T-helper 1 cell (primary cell): ENCODE results near the gene GBP7.
"Not testable (repeated sequence)": the region's sequence is repeated elsewhere in the genome, so short reads cannot be mapped to it uniquely, and the experiment has no call there.

Experiments used
- DNase-seq, 5 donors: peaks; one replicate each; pipeline ENCODE4 v3.0.0-alpha.2; 2012 to 2020
- total RNA-seq, 4 donors: gene quantifications; one replicate each; lab custom pipeline; 2026; lab: John Stamatoyannopoulos, UW

GBP7 gene, protein sequence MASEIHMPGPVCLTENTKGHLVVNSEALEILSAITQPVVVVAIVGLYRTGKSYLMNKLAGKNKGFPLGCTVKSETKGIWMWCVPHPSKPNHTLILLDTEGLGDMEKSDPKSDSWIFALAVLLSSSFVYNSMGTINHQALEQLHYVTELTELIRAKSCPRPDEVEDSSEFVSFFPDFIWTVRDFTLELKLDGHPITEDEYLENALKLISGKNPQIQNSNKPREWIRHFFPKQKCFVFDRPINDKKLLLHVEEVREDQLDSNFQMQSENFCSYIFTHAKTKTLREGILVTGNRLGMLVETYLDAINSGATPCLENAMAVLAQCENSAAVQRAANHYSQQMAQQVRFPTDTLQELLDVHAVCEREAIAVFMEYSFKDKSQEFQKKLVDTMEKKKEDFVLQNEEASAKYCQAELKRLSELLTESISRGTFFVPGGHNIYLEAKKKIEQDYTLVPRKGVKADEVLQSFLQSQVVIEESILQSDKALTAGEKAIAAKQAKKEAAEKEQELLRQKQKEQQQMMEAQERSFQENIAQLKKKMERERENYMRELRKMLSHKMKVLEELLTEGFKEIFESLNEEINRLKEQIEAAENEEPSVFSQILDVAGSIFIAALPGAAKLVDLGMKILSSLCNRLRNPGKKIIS
- 0 to 0.30 (median 0.08) reads per million in 4 donors for total RNA-seq

DNA sequence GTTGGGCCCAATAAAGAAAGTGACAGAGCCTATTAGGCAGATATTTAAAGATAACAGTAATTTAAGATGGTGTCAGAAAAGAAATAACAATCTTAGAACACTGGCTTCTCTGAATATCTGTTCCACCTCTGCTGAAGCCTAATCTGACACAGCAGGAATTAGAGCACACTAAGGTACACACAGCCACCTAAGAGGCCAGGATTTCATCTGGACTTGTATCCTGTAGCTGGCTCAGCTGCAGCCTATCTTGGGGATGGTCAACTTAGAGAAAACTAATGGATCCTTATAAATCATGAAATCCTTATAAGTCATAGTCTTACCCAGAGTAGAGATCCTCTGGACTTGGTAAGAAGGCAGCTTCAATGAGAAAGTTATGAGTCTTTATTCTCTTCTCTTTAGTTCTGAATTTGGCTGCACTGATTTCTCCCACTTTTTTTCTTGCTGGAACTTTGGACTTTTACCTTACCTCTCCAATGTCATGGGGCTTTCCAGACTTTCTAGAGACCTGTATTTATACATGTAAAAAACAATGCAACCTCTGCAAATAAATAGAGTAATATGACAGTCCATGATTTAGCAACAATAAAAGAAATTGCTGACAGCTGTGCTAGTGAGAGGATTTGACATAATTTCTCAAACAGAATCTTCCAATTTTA is at the start of gene GBP7:
TSS of gene GBP7 (minus strand) at position 403 of the 656 bp plus-strand sequence. CDS start 4,068 bp downstream, outside the sequence.
- DNase-seq, result no peak

DNA sequence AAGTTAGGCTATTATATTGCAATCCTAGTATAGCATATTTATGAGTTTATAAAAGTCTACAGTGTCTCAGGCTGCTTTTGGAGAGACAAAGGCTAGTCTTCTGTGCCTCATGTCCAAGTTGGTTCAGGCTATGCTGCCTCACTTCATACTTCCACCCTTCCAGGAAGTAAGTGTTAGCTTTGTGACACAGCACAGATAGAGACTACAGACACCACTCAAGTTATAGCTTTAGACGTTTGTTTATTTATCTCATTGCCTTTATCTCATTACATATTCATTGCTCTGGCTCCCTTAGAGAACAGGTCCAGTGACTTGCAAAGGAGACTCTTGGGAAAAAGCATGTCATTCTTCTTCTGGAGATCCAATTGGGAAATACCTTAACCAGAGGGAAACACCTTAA is 45.5 kb upstream of the GBP7 start:
- no peak for DNase-seq

DNA sequence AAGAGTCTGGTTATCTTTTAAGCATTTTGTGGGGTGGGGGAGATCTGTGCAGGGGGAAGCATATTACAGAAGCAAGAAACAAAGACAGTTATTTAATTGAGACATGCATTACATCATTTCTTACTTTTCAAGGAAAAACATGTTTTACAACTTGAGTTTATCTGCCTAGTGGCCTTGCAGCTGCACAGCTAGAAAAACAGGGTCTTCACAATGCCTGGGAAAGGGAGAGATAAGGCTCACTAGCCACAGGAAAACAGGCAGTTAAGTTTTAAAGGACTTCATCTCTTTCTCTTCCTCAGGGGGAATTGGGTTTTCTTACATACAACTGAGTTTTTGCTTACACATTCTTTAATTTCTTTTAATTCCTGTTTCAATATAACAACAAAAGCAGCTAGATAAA is 44.0 kb upstream of the GBP7 start:
- DNase-seq, result not testable (repeated sequence)

DNA sequence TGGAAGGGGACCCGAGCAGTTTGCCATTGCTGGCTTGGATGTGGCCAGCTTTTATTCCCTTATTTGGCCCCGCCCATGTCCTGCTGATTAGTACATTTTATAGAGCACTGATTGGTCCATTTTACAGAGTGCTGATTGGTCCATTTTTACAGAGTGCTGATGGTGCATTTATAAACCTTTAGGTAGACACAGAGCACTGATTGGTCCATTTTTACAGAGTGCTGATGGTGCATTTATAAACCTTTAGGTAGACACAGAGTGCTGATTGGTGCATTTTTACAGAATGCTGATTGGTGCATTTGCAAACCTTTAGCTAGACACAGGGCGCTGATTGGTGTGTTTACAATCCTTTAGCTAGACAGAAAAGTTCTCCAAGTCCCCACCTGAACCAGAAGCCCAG is 43.1 kb upstream of the GBP7 start:
- not testable (repeated sequence) for DNase-seq

DNA sequence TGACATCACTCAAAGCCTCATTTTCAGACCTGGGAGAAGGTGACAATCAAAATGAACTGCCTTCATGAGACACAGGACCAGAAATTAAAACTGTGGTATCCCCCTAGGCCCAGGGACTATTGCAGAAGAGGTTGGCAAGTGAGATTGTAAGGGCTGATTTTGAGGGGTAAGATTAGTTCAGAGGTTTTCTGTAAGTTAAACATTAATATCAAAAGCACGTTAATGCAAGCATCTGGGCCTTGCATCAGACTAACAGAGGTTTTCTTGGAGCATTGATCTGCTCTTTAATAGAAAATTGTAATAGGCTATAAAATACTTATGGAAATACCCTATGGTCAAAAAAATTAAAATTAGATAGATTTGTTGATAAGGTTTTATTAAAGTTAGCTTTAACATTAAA is 37.5 kb upstream of the GBP7 start:
- DNase-seq, result no peak

DNA sequence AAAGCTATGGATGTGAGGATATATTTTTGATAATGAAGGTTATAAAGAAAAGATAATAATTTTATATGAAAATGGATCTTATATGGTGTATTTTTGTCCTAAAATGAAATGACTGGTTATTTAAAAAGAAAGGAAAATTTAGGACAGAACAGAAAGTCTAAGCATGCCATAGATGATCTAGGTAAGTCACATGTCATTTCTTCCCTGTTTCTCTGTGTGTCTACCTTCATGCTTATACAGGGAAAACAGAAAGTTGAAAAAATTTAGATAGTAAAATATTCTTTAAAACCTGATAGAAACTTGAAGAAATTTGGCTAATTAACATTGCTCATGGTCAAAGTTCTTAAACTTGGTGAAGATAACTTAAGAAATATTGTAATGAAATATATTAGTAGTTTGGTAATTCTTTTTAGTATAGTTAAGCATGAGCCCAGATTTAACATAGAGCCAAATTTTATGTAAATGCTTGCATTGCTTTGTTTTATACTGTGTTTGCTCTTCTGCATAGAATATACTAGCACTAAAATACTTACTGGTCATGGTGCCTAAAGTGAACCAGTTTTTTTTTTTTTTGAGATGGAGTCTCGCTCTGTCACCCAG is 35.3 kb upstream of the GBP7 start:
- no peak for DNase-seq

DNA sequence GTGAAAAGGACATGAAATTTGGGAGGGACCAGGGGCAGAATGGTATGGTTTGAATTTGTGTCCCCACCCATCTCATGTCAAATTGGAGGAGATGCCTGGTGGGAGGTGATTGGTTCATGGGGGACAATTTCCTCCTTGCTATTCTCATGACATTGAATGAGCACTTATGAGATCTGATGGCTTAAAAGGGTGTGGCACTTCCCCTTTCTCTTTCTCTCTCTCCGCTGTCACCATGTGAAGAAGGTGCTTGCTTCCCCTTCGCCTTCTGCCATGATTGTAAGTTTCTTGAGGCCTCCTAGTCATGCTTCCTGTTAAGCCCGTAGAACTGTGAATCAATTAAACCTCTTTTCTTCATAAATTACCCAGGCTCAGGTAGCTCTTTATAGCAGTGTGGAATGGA is 30.6 kb upstream of the GBP7 start:
- no peak for DNase-seq

DNA sequence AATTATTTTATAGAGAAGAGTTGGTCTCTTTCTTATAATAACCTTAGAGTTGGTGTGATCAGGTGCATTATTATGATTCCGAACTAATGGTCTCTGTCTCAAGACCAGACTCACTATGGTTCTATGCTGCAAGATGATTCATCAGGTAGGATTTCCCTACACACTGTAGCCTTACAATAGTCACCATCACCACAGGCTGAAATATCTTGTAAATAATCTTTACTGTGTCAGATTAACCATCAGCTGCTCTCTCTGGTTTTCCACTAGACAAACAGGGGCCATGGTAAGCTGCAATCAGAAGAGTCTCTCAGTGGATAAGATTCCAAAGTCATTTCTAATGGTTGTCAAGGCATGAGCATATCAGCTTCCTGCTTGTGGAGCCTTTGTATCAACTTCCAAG is 27.4 kb upstream of the GBP7 start:
- DNase-seq, result no peak

DNA sequence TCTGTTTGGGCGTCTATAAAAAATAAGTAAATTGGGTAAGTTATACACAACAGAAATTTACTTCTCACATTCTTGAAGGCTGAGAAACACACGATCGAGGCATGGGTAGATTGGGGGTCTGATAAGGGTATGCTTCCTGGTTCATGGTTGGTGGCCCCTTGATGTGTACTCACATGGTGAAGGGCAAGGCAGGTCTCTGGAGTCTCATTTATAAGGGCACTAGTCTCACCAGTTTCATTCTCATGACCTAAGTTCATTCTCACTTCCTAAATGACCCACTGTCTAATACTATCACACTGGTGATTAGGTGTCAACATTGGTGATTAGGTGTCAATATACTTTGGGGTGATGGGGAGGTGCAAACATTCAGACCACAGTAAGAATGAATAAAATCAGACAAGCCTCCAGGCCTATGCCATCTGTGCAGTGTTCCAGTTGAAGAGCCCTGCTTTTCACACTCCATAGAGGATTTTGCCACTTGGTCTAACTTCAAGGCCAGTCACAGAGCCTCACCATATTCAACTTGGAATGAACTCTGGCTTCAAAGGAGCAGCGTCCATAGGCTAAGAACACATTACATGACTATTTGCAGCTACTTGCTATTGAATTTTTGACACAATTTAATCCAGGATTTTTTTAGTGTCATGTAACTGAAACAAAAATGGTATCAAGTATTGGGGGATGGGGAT is 25.4 kb upstream of the GBP7 start:
- no peak for DNase-seq

DNA sequence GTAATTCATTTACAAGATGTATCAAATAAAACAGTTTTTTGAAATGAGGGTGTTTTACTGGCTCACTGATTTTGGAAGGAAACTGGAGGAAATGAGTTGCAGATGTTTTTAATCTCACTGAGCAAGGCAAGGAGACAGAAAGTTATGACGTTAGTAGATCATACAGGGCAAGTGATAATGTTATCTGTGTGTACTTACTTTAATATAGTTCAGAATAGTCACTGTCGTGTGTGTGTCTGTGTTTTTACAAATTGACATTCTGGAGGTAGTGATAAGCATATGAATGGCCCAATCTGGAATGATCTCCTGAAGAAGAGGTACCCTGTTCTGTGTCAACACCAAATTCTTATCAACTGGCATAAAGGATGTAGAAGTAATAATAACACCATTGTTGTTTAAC is 24.9 kb upstream of the GBP7 start:
- DNase-seq, result peak in 1 of 5 donors; percentile 35

DNA sequence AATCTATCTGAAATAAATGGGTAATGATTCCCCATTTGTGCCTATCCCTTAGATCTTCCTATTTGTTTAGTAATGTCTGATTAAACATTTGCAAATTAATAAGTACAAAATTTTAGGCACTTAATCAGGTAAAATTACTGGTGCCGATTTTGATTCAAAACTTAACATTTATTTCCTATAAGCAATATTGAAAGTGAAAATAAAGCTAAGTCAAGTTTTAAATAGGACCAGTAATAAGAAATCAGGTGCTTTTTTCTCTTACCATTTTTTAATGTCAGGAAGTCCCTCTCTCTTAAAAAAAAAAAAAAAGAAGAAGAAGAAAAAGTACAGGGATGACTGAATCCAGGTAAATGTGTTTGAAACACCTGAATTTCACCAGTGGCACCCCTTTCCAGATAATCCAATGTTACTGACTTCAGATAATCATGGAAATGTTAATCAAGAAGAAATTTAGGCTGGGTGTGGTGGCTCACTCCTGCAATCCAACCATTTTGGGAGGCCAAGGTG is 23.8 kb upstream of the GBP7 start:
- DNase-seq, result peak in 1 of 5 donors; percentile 33

DNA sequence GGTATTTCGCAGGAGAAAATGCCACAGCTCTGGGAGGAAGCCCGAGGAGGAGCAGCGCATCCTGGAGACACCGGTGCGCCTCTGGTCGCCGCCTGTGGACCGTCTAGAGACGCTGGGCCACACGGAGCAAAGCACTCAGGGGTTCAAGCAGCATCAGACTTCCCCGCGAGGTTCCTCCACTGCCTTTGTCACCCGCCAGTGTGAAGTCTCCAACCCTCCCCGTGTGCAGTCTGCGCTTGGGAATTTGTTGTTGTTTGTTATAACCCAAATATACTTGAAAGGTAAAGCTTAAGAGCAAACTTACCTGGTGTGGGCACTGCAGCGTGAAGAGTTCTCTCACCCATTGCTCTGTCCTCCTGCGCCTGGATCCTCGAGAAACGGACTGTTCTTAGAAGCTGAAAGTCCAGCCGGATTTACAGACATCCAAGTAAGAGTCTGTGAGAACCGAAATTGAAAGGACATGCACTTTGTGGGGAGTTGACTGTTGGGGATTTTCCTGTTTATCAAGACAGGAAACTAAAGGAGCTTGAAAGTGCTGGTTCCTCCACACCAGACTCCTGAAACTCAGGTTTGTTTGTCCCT is 22.8 kb upstream of the GBP7 start, which contains the start of gene GBP4:
TSS of gene GBP4 (minus strand) at position 452 of the 582 bp plus-strand sequence. CDS start at position 344, 108 bp downstream.
- DNase-seq, result peak; percentile 14 to 67 (median 25)

DNA sequence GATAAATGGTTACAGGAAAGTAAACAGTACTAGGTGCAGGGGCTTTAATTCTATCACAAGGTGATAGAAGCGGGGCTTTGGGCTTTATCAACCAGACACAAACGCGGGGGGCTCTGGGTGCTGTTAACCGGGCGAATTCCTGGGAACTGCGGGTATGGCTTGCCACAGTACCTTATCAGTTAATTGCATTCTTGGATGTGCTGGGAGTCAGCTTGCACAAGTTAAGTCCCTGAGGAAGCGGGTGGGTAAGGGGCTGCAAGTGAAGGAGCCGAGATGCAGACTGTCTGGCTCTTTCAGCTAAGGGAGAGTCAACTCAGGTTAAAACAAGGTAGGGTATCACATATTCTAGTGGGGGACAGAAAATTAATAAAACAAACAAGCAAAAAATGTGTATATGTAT is 22.3 kb upstream of the GBP7 start:
- DNase-seq, result no peak

DNA sequence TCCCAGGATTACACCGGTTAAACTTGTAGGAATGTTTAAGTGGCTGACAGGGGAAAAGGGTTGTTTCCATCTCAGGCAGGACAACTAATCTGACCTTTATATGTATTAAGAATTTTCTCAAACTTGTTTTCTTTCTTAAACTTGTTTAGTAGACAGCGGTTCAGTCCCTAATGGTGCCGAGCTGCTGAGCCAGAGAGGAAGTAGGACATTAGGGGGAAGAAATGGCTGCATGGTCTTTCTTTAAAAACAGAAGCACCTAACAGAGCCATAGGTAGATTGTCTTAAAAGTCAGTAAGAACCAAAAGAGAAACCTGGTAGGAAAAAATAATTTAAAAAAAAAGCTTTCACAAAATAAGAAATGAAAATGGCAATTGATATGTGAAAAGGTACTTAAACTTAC is 19.7 kb upstream of the GBP7 start:
- no peak for DNase-seq

DNA sequence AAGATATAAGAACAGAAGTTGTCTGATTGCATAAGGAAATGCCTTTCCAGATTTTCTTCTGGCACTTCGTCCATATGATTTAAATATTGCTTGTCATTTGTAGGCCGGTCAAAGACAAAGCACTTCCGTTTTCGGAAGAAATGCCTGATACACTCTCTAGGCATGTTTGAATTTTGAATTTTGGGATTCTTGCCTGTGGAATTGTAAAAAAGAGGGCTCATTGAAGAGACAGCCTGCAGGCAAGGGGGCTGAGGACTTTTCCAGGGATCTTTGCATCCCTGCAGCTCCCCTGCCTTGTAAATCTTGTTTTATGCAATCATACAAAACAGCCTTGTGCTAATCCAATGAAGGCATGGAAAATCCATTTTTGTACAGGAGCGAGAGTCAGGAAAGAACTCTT is 15.5 kb upstream of the GBP7 start:
- no peak for DNase-seq

DNA sequence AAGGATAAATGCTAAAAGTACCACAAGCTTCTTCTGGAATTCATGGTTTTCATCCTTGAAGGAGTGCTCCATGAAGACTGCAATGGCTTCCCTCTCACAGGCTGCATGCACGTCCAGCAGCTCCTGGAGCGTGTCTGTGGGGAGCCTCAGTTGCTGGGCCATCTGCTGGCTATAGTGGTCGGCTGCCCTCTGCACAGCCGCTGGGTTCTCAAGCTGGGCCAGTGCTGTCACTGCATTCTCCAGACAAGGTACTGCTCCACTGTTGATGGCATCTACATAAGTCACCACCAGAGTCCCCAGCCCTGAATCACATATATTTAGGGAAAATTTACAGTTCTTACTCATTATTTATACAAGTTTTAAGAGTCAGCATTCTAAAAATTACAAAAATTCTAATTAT is 14.2 kb upstream of the GBP7 start:
- DNase-seq, result no peak

DNA sequence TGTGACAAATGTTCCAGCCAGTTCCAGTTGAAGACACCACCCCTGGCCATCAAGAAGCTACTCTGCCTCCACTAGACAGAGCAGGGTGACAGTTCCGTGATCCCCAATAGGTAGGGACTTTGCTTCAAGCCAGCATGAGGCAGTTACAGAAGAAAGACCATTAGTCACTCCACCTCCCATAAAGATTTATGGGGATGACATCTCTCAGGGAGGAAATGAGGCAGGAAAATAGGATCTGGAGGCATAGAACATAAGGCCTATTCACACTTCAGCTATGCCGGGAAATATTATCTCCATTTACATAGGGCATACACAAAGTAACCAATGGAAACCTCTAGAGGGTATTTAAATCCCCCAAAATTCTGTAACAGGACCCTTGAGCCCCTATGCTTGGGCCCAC is 3.5 kb upstream of the GBP7 start:
- DNase-seq, result no peak

DNA sequence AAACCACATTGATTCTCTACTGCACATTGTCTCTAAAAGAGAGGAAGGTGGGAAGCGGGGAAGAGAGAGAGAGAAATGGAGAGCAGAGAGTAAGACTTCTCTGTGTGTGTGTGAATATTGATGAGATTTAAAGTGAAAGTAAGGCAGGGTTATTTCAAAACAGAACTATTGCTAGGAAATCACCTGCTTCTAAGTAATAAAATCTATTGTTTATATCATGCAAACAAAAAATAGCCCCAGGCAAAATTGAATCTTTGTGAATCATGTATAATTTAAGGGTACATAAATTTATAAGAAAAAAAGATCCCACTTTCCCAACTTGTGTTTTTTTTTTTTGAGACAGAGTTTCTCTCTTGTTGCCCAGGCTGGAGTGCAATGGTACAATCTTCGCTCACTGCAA is 1.2 kb upstream of the GBP7 start:
- no peak for DNase-seq

DNA sequence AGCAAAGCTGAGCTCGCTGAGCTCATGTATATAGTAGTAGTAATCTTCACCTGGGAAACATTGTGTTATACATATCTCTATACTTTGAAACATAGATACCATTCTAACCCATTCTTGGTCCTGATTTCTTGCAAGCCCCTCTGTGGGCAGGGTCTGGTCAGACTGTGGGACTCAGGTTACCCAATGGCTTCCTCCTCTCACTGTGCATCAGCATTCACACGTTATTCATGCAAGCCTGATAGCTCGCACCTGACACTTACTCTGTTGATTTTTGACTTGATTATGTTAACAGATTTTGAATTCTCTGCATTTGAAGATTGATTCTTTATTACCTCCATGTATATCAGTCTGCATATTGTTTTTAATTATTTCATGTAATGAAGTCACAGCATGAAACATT is 1.3 kb downstream of the GBP7 start:
- no peak for DNase-seq

DNA sequence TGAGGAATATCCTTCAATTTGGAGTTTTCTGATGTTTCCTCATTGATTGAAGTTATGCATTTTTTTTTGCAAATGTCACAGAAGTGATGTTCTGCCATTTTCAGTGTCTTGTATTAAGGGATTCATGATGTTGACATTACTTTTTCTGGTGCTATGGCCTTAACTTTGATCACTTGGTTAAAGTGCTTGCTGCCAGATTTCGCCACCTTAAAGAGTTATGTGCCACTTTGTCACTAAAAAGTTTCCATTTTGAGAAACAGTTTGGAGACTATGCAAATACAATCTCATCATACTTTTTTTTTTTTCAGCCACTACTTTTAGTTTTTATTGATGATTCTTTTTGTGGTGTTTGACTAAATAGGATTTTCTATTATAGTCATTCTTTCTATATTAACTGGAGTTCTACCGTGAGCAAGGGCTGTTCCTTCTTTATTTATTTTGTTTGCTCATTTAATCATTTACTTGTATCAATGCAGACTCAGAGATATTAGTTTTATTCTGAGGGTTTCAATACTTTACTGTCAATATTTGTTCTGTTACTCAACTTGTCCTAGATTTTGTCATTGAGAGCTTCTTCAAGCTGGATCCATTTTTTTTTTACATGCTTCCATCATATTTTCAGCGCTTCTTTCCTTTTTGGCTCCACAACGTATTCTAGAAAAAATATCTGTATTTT is 3.2 kb downstream of the GBP7 start:
- no peak for DNase-seq

DNA sequence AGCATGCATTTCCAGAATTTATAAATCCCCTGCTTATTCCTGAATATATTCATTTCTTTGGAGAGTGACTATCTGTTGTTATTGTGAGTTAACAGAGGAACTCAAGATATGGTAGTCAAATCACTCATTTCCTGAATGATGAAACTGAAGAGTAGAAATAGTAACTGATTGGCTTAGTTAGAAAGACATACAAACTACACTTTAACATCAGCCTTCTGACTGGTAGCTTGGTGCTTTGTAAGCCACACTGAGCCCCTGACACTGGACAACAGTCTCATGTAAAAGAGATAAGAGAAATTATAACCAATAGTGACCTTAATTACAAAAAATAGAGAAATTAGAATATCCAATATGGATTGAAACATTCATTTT is 4.8 kb downstream of the GBP7 start:
- DNase-seq, result peak in 1 of 5 donors; percentile 71
